SIG-M5 treated with dmso at 0.1 percent for 504 hours (cell line): ENCODE results near the gene FOXI1.

ENCODE experiments used
- DNase-seq: peaks from one replicate; lab custom pipeline; 2025; ENCODE audit not compliant: unreplicated experiment; lab: John Stamatoyannopoulos, UW

FOXI1 gene

GRCh38 chr5:170149206-170149515 lies 43.5 kb downstream of the FOXI1 start:
- DNase-seq: no peak

- no peak for DNase-seq
These were observed 45.0 kb downstream of the FOXI1 start for GRCh38 chr5:170150713-170151096.

GRCh38 chr5:170151097-170151831 lies 45.6 kb downstream of the FOXI1 start:
- no peak for DNase-seq

GRCh38 chr5:170152767-170153166 lies 47.1 kb downstream of the FOXI1 start:
- DNase-seq: no peak

GRCh38 chr5:170154297-170154696 lies 48.6 kb downstream of the FOXI1 start:
- no peak for DNase-seq

GRCh38 chr5:170154744-170155143 lies 49.0 kb downstream of the FOXI1 start:
- no peak for DNase-seq

- DNase-seq: no peak
These were observed 50.1 kb downstream of the FOXI1 start for GRCh38 chr5:170155771-170156170.

GRCh38 chr5:170159101-170159698 lies 53.5 kb downstream of the FOXI1 start:
- DNase-seq: no peak
